ENCODE results near the gene CNTN2.

The CNTN2 gene, protein sequence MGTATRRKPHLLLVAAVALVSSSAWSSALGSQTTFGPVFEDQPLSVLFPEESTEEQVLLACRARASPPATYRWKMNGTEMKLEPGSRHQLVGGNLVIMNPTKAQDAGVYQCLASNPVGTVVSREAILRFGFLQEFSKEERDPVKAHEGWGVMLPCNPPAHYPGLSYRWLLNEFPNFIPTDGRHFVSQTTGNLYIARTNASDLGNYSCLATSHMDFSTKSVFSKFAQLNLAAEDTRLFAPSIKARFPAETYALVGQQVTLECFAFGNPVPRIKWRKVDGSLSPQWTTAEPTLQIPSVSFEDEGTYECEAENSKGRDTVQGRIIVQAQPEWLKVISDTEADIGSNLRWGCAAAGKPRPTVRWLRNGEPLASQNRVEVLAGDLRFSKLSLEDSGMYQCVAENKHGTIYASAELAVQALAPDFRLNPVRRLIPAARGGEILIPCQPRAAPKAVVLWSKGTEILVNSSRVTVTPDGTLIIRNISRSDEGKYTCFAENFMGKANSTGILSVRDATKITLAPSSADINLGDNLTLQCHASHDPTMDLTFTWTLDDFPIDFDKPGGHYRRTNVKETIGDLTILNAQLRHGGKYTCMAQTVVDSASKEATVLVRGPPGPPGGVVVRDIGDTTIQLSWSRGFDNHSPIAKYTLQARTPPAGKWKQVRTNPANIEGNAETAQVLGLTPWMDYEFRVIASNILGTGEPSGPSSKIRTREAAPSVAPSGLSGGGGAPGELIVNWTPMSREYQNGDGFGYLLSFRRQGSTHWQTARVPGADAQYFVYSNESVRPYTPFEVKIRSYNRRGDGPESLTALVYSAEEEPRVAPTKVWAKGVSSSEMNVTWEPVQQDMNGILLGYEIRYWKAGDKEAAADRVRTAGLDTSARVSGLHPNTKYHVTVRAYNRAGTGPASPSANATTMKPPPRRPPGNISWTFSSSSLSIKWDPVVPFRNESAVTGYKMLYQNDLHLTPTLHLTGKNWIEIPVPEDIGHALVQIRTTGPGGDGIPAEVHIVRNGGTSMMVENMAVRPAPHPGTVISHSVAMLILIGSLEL

DNA sequence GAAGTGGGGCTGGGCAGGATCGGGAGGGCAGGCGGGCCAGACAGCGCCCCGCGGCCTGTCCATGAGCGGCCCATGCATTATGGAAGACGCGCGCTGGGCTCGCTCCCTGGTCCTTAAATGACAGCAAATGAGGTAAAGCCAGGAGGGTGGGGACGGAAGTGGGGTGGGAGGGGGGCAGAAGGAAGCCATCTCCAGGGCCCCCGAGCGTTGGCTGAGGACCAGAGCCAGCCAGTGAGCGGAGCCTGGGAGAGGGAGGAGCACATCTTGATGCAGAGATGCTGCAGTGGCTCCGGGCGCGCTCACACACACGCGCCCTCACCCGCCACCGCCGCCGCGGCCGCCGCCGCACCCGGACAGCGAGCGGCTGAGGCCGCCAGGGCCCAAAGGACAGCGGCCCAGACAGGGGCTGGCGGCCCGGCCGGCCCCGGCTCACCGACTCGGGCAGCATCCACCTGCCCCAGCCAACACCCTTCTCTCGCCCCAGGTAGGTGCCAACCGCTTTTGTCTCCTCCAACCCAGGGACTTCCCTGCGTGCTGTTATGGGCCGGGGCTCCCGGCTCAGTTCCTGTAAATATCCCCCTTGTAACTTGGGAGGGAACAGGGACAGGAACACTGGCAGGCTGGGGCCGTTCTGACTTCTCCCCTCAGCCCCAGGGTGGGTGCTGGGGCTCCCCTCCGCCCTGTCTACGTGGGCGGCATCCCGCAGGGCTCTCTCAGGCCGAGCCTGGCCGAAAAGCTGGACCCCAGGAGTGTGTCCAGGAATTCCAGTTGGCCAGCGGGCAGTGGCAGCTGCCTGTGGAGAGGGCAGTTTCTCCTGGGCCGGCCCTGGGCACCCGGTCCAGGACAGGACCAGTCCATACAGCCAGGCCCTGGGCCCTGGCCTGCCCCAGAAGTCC, at the start of gene CNTN2:
TSS of gene CNTN2 (plus strand) at position 302 of the 896 bp plus-strand sequence. CDS start 9,974 bp downstream, outside the sequence.
- DNase-seq: no peak

DNA sequence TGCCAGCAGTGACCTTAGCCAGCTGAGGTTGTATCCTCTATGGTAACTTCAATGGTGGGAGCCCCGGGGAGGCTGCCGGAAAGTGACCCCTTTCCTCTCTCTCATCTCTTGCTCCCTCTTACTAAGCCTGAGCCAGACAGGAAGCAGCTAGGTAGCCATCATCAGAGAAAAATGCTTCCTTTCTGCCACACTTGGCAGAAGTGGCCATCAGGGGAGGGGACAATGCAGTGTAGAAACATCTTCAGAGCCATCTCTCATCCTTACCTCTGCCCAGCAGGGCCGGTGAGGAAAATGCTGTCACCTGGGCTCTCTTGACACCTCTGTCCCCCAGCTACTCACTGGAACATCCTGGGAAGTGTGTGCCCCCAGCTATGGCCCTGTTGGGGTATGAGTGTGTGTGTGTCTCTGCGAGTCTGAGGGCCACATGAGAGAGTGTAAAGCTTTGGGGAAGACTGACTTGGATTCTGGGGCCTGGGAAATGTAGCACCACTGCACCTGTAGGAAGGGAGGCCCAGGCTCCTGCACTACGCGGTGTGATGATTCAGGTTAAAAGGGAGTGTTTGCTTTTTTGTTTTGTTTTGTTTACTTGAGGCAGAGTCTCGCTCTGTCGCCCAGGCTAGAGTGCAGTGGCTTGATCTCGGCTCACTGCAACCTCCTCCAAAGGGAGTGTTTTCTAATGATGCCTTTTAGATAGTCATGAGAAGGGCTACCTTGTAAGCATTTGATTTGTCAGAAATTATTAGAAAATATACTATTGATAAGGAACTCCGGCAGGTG, 48.7 kb upstream of the CNTN2 start:
- DNase-seq: no peak

DNA sequence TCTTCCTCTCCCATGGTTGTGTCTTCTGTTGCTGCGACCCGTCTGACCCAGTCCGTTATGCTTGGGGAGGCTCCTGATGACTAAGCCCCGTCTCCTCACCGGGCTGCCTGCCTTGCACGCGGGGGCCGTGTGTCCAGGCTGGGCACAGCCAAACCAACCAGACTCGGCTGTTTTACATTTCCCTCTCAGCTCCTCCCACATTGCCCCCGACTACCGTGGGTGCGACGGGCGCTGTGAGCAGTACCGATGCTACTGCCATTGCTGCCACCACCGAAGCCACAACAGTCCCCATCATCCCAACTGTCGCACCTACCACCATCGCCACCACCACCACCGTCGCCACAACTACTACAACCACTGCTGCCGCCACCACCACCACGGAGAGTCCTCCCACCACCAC, 46.0 kb upstream of the CNTN2 start:
- no peak for DNase-seq

DNA sequence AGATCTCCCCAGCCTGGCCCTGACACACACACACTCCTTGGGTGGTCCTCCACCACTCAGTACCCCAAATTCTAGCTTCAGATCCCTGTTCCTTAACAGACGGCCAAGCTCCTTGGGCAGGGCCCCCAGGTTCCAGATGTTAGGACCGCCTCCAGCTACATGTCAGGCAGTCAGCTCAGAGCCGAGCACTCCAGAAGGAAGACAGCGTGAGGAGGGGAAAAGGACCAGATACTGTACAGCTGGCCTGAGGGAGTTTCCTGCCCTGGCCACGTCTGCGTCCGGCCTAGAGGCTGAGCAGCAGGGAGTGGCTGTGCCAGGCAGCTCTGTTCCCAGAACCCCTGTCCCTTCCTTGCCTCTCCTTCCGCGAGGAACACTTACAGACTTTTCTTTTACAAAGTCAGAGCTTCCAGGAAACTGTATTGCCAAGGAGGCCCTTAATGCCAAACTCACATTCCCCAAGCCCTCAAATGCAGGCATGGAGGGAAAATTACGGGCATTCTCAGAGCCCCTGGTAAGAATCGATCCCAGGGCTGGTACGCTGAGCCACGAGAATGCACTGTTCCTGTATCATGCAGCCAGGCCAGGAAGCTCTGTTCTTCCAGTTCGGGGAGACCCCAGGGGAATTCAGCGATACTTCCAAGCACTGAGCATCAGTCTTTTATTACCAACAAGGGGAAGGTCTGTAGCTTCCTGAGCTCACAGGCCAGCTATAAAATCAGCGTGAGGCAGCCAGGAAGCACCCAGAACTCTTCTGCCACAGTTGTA, 45.2 kb upstream of the CNTN2 start:
- no peak for DNase-seq

DNA sequence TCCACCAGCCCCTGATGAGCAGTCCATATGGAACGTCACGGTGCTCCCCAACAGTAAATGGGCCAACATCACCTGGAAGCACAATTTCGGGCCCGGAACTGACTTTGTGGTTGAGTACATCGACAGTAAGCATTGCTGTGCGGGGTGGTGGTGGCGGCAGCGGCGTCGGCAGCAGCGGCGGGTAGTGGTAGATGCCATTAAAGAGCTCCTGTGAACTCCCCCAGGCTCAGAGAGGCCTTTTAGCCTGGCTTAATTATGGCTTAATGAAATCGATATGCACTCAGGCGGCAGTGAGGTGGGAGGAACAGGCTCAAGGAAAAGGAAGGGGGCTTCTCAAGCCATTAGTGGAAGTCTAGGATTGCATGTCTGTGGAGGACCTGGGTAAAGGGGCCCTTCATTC, 41.9 kb upstream of the CNTN2 start:
- no peak for DNase-seq

DNA sequence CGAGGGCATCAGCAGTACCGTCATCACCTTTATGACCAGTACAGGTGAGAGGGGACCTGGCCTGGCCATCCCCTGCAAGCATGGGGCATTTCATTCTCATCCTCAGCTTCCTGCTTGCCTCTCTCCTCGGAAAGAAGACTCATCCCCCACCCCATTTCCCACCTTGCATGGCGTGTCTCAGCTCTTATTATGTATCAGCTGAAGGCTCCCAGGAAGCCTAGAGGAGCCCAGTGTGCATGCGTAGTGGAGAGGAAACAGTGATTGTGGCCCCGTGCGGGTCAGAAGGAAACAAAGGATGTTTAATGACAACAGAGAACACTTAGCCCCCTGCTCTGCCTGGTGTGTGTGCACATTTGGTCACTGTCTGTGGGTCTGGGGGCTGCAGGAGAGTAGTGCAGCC, 40.3 kb upstream of the CNTN2 start:
- DNase-seq: no peak

DNA sequence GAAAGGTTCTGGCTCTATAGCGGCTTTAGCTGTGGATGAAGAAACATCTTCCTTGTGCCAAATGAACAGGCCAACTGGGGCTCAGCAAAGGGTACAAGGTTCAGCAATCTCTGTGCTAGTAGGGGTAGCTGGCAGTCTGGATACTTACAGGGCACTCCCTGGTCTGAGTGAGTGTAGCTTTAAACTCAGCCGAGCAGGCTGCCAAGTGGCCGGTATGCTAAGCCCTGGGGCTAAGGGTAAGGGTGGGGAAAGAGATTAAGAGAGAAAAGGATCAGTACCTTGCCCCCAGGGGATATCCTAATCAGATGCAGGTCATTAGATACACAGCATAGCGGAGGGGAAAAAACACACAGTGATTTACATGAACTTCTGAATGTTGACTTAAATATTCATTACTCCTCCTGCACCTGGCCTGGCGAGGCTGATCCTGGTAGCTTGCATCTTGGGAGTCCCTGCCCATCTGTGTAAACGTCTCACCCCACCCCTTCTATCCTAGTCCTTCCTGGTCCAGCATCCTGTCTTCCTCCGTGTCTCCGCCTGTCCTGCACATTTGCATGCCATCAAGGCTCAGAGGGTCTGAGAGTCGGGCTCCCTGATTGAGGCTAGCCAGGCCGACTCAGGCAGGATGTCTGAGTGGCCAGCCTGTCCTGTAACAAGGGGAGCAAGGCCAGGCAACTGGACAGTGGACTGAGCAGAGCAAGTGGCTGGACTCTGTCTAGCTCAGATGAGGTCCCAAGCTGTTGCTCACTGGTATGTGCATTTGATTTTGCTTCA, 39.5 kb upstream of the CNTN2 start:
- no peak for DNase-seq

DNA sequence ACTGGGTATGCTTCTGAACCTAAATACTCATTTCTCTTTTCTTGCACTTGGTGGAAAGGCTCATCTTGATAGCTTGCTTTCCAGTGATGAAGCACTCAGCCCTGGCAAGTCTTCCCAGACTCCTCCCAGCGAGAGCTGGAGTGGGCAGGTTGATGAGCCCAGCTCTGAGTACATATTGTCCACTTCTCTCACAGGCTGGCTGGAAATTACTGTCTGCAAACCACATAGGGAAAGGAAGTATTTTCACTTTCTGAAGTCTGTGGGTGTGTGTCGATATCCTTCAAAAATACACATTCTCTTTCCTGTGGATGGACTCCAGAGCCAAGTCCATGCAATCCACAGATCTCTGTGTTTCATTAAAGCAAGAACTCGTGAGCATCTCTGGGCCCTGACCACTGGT, 38.7 kb upstream of the CNTN2 start:
- no peak for DNase-seq

DNA sequence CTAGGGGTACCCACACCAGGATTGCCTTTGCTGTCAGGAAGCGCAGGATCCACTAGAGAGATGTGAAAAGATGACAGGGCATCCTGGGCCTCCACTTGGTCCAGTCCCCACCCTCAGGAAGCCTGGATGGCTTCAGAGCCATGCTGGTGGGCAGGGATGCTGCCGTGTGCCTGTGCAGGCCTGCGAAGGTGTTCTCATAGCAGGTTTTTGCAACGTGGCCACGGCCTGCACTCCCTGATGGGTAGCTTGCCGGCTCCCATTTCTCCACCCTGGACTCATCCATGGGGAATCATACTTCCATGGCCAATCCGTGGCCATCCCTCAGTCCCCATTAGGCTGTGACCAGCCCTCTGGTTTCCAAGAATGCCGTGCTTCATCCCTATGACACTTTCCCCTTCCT, 34.1 kb upstream of the CNTN2 start:
- no peak for DNase-seq

DNA sequence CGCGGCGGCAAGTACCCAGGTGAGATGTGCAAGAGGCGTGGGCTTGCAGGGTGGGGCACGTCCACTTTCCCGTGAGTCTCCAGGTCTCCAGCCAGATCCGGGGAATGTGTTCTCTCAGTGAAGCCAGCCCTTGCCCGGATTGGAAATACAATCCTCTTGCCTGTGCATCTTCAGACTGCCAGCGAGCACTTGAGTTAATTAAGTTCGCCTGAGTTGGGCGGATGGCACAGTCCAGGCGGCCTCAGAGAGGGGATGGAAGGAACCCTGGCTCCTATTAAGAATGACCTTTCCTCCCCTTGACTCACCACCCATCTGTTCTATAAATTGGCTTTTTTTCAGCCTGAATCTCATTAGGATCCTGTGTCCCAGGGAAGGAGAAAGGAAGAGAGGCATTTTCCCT, 33.3 kb upstream of the CNTN2 start:
- DNase-seq: no peak

DNA sequence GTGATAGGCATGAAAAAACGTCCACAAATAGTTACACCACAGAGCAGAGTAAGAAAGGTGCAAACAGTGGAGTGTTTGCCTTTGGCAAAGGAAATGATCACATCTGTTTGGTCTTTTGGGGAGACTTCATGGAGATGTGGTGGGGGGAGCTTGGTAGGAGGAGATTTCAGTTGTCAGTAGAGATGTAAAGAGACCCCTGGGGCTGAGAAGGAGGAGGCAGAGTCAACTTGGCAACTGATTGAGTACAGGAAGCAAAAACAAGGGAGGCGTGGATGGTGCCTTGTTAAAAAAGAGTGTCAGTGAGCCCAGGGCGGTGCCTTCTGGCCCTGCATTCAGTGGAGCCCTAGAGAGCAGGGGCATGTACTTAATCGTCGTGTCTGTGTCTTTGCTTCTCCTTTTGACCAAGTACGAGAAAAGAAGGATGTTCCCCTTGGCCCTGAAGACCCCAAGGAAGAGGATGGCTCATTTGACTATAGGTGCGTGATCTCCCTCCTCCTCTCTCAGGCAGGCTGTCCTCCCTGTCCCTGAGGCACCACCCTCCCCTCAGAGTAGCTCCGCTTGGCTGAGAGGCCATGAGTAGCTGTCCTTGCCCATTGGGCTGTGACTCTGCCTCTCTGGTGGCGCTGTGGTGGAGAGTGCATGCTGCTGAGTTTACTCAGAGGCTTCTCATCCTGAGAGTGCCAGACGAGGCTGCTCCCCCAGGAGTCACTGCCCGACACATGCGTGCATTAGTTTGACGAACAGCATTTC, 30.4 kb upstream of the CNTN2 start:
- DNase-seq: no peak

DNA sequence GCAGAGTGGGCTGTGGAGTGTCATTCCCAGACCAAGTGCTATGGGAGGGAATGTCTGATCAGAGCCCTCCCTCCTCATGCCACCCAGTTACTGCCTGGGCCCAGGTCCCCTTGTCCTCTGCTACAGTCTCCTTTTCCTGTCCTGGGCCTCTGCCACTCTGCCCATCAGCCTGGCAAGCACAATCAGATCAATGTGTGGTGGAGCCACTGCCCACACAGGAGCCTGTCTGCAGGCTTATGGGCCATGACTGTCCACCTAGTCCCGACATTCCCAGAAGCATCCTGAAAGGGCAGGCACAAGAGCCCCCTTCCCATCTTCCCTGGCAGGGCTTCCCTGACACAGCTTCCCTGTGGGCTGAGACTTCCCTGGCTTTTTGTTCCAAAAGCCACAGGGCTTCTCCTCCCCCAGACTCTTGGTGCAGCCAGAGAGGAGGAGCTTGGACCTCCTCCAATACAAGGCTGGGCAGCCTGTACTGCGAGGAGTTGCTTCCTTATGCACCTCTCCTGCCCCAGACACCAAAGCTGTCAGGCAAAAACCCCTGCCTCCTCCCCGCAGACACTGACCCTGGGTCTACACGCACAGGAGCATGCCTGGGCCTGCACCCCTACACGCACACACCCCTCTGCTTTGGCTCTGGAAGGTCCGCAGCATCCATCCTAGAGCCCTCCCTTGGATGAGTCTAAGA, 29.2 kb upstream of the CNTN2 start:
- DNase-seq: no peak

DNA sequence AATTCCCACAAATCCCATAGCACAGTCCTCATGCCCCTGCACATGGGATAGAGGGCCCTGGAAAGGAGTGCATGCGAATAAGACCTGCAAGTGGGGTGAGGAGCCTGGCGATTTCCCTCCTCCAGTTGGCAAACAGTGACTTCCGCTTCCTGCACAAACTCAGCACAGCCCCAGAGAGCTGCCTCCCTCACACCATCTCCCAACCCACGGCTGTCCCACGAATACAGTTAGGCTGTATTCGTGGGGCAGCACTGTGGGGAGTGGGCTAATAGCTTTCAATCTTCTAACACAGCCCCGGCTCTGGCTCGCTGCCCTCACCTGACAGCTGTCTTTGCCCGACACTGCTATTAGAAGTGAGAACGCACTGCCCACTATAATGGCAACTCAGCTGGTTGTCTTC, 28.2 kb upstream of the CNTN2 start:
- DNase-seq: no peak

DNA sequence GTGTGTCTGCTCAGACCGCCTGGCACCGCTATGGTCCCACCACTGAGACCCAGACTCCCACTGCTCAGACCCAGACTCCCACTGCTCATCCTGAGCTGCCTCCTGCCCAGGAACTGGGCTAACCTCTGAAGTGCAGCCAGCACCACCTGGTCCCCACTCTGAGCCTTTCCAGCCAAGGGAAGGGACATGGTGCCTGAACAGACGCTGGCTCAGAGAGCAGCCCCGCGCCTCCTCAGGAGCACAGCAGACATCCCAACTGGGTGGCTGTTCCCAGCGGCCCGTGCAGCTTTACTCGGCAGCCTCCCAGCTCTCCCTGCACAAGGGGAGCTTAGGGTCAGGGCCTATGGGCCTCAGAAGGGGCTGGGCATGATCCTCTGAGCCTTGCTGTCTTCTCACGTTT, 27.8 kb upstream of the CNTN2 start:
- no peak for DNase-seq

DNA sequence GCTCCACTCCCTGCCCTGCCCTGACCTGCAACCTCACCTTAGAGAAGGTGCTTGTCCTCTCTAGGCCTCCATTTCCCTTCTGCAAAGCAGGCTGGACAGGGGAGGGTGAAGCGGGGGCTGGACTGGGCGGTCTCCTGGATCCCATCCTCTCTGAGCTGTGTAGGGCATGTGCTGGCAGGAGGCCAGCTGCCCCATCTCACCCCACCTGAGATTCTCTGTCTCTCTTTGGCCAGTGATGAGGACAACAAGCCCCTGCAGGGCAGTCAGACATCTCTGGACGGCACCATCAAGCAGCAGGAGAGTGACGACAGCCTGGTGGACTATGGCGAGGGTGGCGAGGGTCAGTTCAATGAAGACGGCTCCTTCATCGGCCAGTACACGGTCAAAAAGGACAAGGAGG, 26.9 kb upstream of the CNTN2 start:
- DNase-seq: no peak

DNA sequence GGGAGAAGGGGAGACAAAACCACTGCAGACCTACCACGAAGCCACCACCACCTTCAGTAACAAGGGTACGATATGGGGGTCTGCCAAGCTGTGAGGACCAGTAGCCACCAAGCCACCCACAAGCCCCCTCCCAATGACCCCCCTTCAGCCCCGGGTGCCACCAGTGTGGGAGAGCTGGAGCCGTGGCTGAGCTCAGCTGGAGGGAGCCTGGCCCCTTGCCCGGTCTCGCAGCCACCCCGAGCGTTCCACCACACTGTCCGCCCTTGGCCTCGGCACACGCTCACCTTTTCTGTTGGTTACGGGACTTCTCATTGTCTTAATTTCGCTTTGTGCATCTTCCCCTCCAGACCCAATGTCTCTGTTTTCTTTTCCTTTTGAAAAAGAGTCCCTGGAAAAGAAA, 26.4 kb upstream of the CNTN2 start:
- no peak for DNase-seq

DNA sequence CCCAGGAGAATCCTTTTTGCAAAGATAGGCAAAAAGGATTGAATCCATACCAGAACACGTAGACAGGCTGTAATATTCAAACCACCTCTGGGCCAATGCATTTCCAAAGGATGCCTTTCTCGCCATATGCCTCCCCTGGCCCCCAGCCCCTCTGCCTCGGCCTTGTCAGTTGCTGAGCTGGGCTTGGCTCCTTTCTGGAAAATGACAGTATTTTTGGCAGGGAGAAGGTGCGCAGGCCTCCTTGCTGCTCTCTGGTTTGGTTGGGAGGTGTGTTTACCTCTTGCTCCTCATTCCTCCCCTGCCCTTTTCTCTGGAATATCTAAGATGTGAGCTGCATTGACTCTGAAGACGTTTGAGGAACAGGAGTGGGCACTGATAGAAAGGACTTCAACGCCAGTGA, 26.0 kb upstream of the CNTN2 start:
- no peak for DNase-seq

DNA sequence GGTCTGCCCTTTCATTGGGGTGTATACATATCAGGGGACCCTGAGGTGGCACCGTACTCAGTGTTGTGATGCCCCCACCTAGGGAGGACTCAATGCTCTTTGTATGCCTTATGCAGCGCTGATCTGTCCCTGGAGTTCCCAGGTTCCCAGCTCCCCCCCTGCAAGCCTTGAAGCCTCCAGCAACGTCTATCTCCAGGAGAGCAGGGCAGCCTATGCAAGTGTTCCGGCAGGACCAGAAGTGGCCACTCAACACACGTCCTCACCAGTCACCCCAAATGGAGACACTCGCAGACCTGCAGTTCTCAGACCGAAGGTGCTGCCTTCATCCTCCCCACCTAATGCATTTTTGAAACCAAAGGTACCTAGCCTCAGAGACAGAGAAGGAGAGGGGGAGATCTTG, 25.2 kb upstream of the CNTN2 start:
- no peak for DNase-seq

DNA sequence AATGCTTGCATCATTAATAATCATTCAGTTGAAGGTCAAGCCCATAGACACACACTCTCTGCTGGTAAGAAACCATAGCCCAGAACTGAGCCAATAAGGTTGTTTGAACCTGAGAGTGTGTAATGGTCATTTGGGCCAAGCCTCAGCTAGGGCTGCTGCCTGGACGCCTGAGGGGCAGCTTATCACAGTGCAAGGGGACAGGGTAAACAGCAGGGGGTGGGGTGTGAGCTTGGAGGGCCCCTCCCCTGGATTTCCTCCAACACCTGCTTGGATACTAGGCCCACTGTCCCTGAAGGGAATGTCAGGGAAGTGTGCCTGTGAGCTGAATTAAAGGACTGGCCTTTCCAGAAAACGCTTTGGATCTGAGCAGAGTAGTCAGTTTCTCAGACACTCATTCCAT, 24.6 kb upstream of the CNTN2 start:
- DNase-seq: no peak
